Mucosa of descending colon (tissue), 3 donors: ENCODE results near the gene LAPTM5. TPM values are rescaled to one million over a fixed set of nuclear protein-coding genes. Genes with fewer than 3 reads are reported as not detected.
A peak's percentile ranks its signal among the peaks of the same experiment; 100 is the strongest.

Experiments
- ATAC-seq: fragments of 200-7000 bp; cut with Tn5 transposase; one replicate; pipeline ENCODE4 v1.9.1; 2020; ENCODE audit warnings: mild to moderate bottlenecking, moderate library complexity
- DNase-seq, 3 donors: peaks; one replicate each; pipeline ENCODE4 v3.0.0-alpha.2; 2020
- H3K36me3 ChIP-seq: fragments of 200-600 bp; one replicate; pipeline ENCODE4 v1.8.0; 2021; ENCODE audit warnings: low read depth, mild to moderate bottlenecking
- H3K4me1 ChIP-seq: fragments of 200-600 bp; one replicate; pipeline ENCODE4 v1.8.0; 2021; ENCODE audit warnings: low read depth, mild to moderate bottlenecking
- H3K4me3 ChIP-seq: fragments of 200-600 bp; one replicate; pipeline ENCODE4 v1.8.0; 2021; ENCODE audit warnings: mild to moderate bottlenecking
- H3K9me3 ChIP-seq: fragments of 200-600 bp; one replicate; pipeline ENCODE4 v1.8.0; 2021; ENCODE audit warnings: mild to moderate bottlenecking
- intact Hi-C, 2 donors: fragments of 100-400 bp; cut with DNase I in 1 of 2; cut with micrococcal nuclease in 1 of 2; formaldehyde crosslinking; loops; one replicate each; pipeline versions ENCODE4 v1.11.0 to v1.11.1; 2022; cut with DNase I, micrococcal nuclease
- total RNA-seq, 3 donors: library from RNA; stranded (reverse); fragmentation: NEBNext Ultra II Directional in 2 of 3; extraction: Animal tissue kit (Norgen Biotek cat#: 25700) in 2 of 3; gene quantifications; one replicate each; pipeline versions ENCODE4 v1.2.1 to v1.2.4, GENCODE V29; 2021 to 2023
- TF ChIP-seq, protein P1 (sequence below): fragments of 200-600 bp; IDR thresholded peaks from one replicate; pipeline ENCODE4 v1.8.0; 2022; ENCODE audit warnings: antibody characterized with exemption, mild to moderate bottlenecking
- donor health status: DM: no; HTN: no; CAD: no; lungs with moderate emphysema.
- donor health status: DM: no; HTN: no; CAD: no.
- donor health status: DM: no; HTN: yes; CAD: no.

The LAPTM5 gene
- total RNA-seq, 3 donors from 2014 or later = 24.1 to 71.1 (median 48.1) TPM

DNA sequence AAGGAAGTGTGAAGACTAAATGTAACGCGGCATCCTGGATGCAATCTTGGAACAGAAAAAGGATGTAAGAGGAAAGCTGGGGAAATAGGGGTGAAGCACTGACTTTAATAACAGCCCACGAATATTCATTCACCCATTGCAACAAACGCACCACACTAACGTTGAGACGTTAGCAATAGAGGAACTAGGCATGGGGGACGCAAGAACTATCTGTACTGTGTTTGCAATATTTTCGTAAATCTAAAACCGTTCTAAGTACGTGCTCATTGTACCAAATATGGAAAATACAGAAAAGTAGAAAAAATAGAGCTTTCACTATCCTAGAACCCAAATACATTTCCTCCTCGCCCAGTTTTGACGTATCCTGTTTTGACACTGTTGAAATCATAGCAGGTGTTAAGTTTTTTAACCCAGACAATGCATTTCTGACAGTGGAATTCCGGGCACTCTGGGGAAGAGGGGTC is 3.9 kb downstream of the LAPTM5 start:
- no peak for DNase-seq
- peak; percentile 8 for ATAC-seq

DNA sequence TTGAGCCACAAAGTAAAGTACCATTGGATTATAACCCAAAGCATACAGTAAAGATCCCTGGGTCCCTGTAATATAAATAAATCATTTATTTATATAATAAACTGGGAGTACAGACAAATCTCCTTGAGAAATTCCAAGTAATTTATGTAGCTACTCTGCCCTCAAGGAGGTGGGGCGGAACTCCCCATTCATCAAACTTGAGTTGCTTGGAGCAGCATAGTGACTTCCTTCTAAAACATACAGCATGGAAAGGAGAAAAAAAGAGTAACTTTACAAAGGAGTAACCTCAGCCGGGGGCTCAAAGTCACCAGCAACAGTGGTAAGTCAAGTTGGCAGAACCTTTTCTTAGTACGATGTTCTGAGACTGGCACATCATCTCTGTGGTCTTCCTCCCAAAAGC is 4.5 kb downstream of the LAPTM5 start:
- no peak for DNase-seq
- Histone ChIP-seq H3K4me1 (no peaks in the 10 kb centered on the region), H3K4me3 (no peak overlapping the region), H3K9me3 (no peaks in the 10 kb centered on the region), H3K36me3 (no peaks in the 10 kb centered on the region)
- intact Hi-C loops = no loop called here
- ATAC-seq = no peak
- TF ChIP-seq, protein P1, sequence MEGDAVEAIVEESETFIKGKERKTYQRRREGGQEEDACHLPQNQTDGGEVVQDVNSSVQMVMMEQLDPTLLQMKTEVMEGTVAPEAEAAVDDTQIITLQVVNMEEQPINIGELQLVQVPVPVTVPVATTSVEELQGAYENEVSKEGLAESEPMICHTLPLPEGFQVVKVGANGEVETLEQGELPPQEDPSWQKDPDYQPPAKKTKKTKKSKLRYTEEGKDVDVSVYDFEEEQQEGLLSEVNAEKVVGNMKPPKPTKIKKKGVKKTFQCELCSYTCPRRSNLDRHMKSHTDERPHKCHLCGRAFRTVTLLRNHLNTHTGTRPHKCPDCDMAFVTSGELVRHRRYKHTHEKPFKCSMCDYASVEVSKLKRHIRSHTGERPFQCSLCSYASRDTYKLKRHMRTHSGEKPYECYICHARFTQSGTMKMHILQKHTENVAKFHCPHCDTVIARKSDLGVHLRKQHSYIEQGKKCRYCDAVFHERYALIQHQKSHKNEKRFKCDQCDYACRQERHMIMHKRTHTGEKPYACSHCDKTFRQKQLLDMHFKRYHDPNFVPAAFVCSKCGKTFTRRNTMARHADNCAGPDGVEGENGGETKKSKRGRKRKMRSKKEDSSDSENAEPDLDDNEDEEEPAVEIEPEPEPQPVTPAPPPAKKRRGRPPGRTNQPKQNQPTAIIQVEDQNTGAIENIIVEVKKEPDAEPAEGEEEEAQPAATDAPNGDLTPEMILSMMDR = no peak

More for the DNA sequence above, 3.9 kb downstream of the LAPTM5 start:
- Histone ChIP-seq H3K36me3 (no peaks in the 10 kb centered on the region), H3K4me1 (no peaks in the 10 kb centered on the region), H3K9me3 (no peaks in the 10 kb centered on the region), H3K4me3 (no peak overlapping the region)
- intact Hi-C loops = no loop called here
- TF ChIP-seq, protein P1 = no peak

DNA sequence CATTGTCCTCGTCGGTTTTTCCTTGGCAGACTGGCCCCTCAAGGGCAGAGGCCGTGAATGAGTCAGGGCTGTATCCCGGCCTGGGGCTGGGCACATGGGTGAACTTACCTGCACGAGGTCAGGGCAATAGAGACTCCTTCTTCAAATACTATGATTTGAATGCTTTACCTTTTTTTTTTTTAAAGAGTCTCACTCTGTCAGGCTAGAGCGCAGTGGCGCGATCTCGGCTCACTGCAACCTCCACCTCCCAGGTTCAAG is 5.0 kb downstream of the LAPTM5 start:
- Histone ChIP-seq H3K4me1 (no peaks in the 10 kb centered on the region), H3K9me3 (no peaks in the 10 kb centered on the region), H3K36me3 (no peaks in the 10 kb centered on the region), H3K4me3 (no peak overlapping the region)
- intact Hi-C loops = no loop called here
- no peak for ATAC-seq
- peak in 1 of 3 donors; percentile 44 for DNase-seq
- TF ChIP-seq, protein P1 = no peak

DNA sequence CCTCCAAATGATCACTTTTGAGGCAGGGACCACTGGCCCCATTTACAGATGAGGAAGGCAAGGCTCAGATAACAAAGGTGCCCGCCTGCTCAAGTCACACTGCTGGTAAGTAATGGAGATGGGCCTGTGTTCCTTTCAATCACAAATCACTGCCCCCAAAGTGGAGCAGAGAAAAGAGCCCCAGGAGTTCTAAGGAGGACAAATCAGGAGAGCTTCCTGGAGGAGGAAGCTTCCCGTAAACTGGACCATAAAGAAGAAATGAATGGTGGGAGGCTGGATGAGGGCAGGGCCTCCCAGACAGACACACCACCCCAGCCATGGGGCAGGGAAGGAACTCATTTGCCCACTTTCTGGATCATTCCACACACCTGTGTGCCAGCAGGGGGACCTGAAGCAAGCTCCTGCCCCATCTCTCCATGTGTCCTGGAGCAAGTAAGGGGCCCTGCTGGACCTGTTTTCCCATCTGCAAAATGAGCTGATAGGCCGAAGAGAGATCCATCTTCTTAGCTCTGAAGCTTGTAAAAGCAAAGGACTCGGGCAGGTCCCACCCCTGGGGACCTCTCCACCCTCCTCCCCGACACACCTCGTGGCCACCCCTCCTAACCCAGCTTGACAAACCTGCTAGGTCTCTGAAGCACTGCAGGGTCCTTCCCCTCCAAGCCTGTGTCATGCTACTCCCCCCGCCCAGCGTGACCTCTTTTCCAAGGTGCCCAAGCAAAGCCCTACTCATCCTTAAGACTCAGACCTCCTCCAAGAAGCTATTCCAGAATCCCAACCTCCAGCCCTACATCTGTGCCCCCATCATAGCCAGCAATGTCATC is 5.5 kb downstream of the LAPTM5 start:
- no peaks in the 10 kb centered on the region for H3K4me1 ChIP-seq
- ATAC-seq (no peak), DNase-seq (peak in 1 of 3 donors; percentile 50)
- no peaks in the 10 kb centered on the region for H3K36me3 ChIP-seq
- TF ChIP-seq, protein P1 = no peak
- intact Hi-C loops = no loop called here
- H3K9me3 ChIP-seq = no peaks in the 10 kb centered on the region
- no peak overlapping the region for H3K4me3 ChIP-seq

DNA sequence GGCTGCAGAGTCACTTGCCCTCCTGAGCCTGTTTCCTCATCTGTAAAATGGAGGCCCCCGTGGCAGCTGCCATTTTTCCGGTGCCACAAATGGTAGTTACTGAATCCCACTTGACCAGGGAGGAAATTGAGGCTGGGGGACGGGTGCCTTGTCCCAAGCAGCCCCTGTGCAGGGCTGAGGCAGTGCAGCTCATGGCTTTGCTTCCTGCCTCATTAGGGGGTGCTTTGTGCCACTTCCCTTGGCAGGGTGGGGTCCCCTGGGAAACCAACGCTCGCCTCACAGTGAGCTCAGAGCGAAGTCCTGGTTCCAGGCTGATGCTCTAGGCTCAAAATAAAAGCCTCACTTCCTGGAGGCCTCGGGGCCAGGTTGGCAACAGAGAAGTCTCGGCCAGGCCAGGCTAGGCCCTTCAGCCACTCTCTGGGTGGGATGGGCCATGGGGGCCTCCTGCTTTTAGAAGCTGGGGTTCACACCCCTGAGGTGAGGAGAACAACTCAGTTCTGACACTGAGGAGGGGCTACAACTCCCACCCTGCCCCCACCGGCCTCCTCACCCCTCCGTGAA is 6.8 kb downstream of the LAPTM5 start:
- intact Hi-C loops = no loop called here
- ATAC-seq (peak; percentile 18), DNase-seq (peak in 1 of 3 donors; percentile 81)
- Histone ChIP-seq H3K4me1 (peaks cover 10% of the 10 kb centered on the region), H3K4me3 (no peak overlapping the region), H3K9me3 (no peaks in the 10 kb centered on the region), H3K36me3 (no peaks in the 10 kb centered on the region)
- TF ChIP-seq, protein P1 = no peak
